HEK293T (cell line): Measurements from ENCODE around the gene PFKFB1.
A peak's percentile ranks its signal among the peaks of the same experiment; 100 is the strongest.

Experiments
- CTCF ChIA-PET: fragments of 350-600 bp; formaldehyde crosslinking; extraction: SDS; loops from one replicate; lab custom pipeline; 2021; ENCODE audit warnings: antibody characterized with exemption, inconsistent platforms; lab: Yijun Ruan, JAX
- POLR2A ChIA-PET: fragments of 350-600 bp; formaldehyde crosslinking; extraction: SDS; loops from one replicate; lab custom pipeline; 2020; ENCODE audit warnings: antibody characterized with exemption, inconsistent platforms; lab: Yijun Ruan, JAX
- DNase-seq: peaks from one replicate; pipeline ENCODE4 v3.0.0; 2012; ENCODE audit warnings: mixed read lengths; ENCODE audit errors: extremely low spot score
- ARNT ChIP-seq: fragments of 450-650 bp; IDR thresholded peaks from 2 replicates; pipeline ENCODE4 v1.6.1; 2017; ENCODE audit warnings: mild to moderate bottlenecking
- BHLHE40 ChIP-seq: fragments of 450-650 bp; IDR thresholded peaks from 2 replicates; pipeline ENCODE4 v1.6.1; 2016; ENCODE audit warnings: mild to moderate bottlenecking, moderate library complexity, borderline replicate concordance
- ELF4 ChIP-seq: fragments of 450-650 bp; IDR thresholded peaks from 2 replicates; pipeline ENCODE4 v1.6.1; 2017; ENCODE audit warnings: antibody characterized with exemption
- FOXA1 ChIP-seq: fragments of 450-650 bp; IDR thresholded peaks from 2 replicates; pipeline ENCODE4 v1.6.1; 2016; ENCODE audit warnings: mild to moderate bottlenecking
- FOXK2 ChIP-seq: fragments of 450-650 bp; IDR thresholded peaks from 2 replicates; pipeline ENCODE4 v1.6.1; 2016; ENCODE audit warnings: mild to moderate bottlenecking
- FOXM1 ChIP-seq: fragments of 450-650 bp; IDR thresholded peaks from 2 replicates; pipeline ENCODE4 v1.6.1; 2017; ENCODE audit warnings: mild to moderate bottlenecking, borderline replicate concordance
- HDGF ChIP-seq: fragments of 450-650 bp; IDR thresholded peaks from 2 replicates; pipeline ENCODE4 v1.6.1; 2017; ENCODE audit warnings: antibody characterized with exemption, borderline replicate concordance
- L3MBTL2 ChIP-seq: fragments of 450-650 bp; conservative IDR thresholded peaks from 2 replicates; pipeline ENCODE4 v1.6.1; 2016; ENCODE audit warnings: mild to moderate bottlenecking
- LEF1 ChIP-seq: fragments of 450-650 bp; IDR thresholded peaks from 2 replicates; pipeline ENCODE4 v1.6.1; 2017; ENCODE audit warnings: mild to moderate bottlenecking, borderline replicate concordance
- NFRKB ChIP-seq: fragments of 450-650 bp; IDR thresholded peaks from 2 replicates; pipeline ENCODE4 v1.6.1; 2016; ENCODE audit warnings: mild to moderate bottlenecking, moderate library complexity
- PKNOX1 ChIP-seq: fragments of 450-650 bp; IDR thresholded peaks from 2 replicates; pipeline ENCODE4 v1.6.1; 2016
- SP1 ChIP-seq: fragments of 450-650 bp; IDR thresholded peaks from 2 replicates; pipeline ENCODE4 v1.6.1; 2017
- SUZ12 ChIP-seq: fragments of 450-650 bp; IDR thresholded peaks from 2 replicates; pipeline ENCODE4 v1.6.1; 2016; ENCODE audit warnings: mild to moderate bottlenecking
- TARDBP ChIP-seq: fragments of 450-650 bp; IDR thresholded peaks from 2 replicates; pipeline ENCODE4 v1.6.1; 2016
- ZNF384 ChIP-seq: fragments of 450-650 bp; IDR thresholded peaks from 2 replicates; pipeline ENCODE4 v1.6.1; 2016

The PFKFB1 gene

GRCh38 chrX:54891573-54891972 is 102.4 kb downstream of the PFKFB1 start:
- CTCF ChIA-PET = interaction anchor here (0.5 to 1.5 kb wide), 3 partner anchors 29 to 870 kb away, joined by 5 read pairs; partner anchors contain the start of gene TRO
- TF ChIP-seq PKNOX1 (no peak), SUZ12 (no peak), FOXK2 (no peak), LEF1 (no peak), ARNT (no peak), FOXA1 (no peak), ZNF384 (no peak), FOXM1 (no peak), BHLHE40 (no peak), ELF4 (no peak), L3MBTL2 (no peak), HDGF (no peak), NFRKB (no peak), SP1 (no peak)
- peak; percentile 29 for DNase-seq
- POLR2A ChIA-PET = no interaction called here

GRCh38 chrX:54885740-54886139 is 108.2 kb downstream of the PFKFB1 start:
- ChIA-PET POLR2A (no interaction called here), CTCF (no interaction called here)
- no peak for TF ChIP-seq PKNOX1
- TF ChIP-seq TARDBP = no peak
- DNase-seq = no peak
